ENCODE measurements around the gene RNF17.

GRCh38 chr13:24724714-24725113, 39.3 kb upstream of the RNF17 start:
- no peak for TF ChIP-seq CTCF (IDR thresholded peaks at IDR 0.05; ENCODE audit: low read length)
- no peak for TF ChIP-seq EZH2phosphoT487 (IDR thresholded peaks at IDR 0.05; ENCODE audit: low read length)

Data from MM.1S (cell line).